Endothelial cell of umbilical vein (primary cell): Measurements from ENCODE around the gene ABCC5. TPM values are rescaled to one million over a fixed set of nuclear protein-coding genes. Genes with fewer than 3 reads are reported as not detected.

Experiments
- Bru-seq: library from RNA; stranded (reverse); fragments of 400-500 nt; gene quantifications from one replicate; lab custom pipeline; 2021; lab: Mats Ljungman, UMichigan
- BruChase-seq, 2 experiments: library from RNA; stranded (reverse); fragments of 400-500 nt; gene quantifications; one replicate each; lab custom pipeline; 2021; lab: Mats Ljungman, UMichigan
- BruUV-seq: library from RNA; stranded (reverse); fragments of 400-500 nt; replicated peaks from 2 replicates; lab custom pipeline; 2021; lab: Mats Ljungman, UMichigan
- CTCF ChIA-PET: fragments of 300-600, 350-600 bp; sonication (Branson Sonifier 250); formaldehyde crosslinking; loops from one replicate; lab custom pipeline; 2021; ENCODE audit warnings: antibody characterized with exemption, inconsistent platforms; lab: Charles Lee
- POLR2A ChIA-PET: fragments of 300-600, 350-600 bp; sonication (Branson Sonifier 250); formaldehyde crosslinking; loops from one replicate; lab custom pipeline; 2021; ENCODE audit warnings: antibody characterized with exemption, inconsistent platforms; lab: Charles Lee
- DNase-seq: peaks from one replicate; pipeline ENCODE4 v3.0.0-alpha.2; 2011; ENCODE audit warnings: low read depth, low spot score
- FAIRE-seq: peaks from 2 replicates; lab custom pipeline; 2011; peaks lifted over from hg19 to GRCh38; lab: Jason Lieb, UNC
- H2AFZ ChIP-seq: 2 replicates; pipeline ENCODE4 v1.6.0; 2012; ENCODE audit warnings: low read depth, low read length, control low read depth, inconsistent platforms
- H3K27ac ChIP-seq: 2 replicates; pipeline ENCODE4 v1.5.1; 2011; ENCODE audit warnings: low read depth, mild to moderate bottlenecking, control low read depth, low read length, moderate library complexity; ENCODE audit not compliant: insufficient read depth
- H3K27me3 ChIP-seq, 2 experiments: 2 replicates each; pipeline versions ENCODE4 v1.6.0 to v1.6.1; 2011; ENCODE audit warnings: low read length in 2 of 2, mixed read lengths in 1 of 2; ENCODE audit not compliant: control insufficient read depth in 2 of 2, insufficient read depth in 2 of 2
- H3K36me3 ChIP-seq, 2 experiments: 2 replicates in 1 of 2; 3 replicates in 1 of 2; pipeline ENCODE4 v1.5.1; 2011; ENCODE audit warnings: low read length in 2 of 2, mild to moderate bottlenecking in 1 of 2, moderate library complexity in 1 of 2; ENCODE audit not compliant: control insufficient read depth in 2 of 2, insufficient read depth in 2 of 2; ENCODE audit errors: extremely low read depth in 1 of 2
- H3K4me1 ChIP-seq: 3 replicates; pipeline ENCODE4 v1.5.1; 2011; ENCODE audit warnings: mild to moderate bottlenecking, low read length; ENCODE audit not compliant: control insufficient read depth, insufficient read depth; ENCODE audit errors: extremely low read depth
- H3K4me2 ChIP-seq: 2 replicates; pipeline ENCODE4 v1.6.1; 2011; ENCODE audit warnings: low read length, control low read depth, mixed read lengths; ENCODE audit not compliant: insufficient read depth
- H3K4me3 ChIP-seq, 3 experiments: fragments of 200-600 bp in 1 of 3; sonication (generic), shearing (Covaris generic) in 1 of 3; replicated peaks in 1 of 3; 2 replicates each; pipeline ENCODE4 v1.5.1; 2011 to 2016; ENCODE audit warnings: control low read depth in 3 of 3, low read length in 3 of 3, mild to moderate bottlenecking in 2 of 3, inconsistent platforms in 1 of 3, low read depth in 1 of 3, moderate library complexity in 1 of 3; ENCODE audit not compliant: insufficient read depth in 1 of 3
- H3K79me2 ChIP-seq: 2 replicates; pipeline ENCODE4 v1.6.0; 2012; ENCODE audit warnings: low read length, inconsistent platforms; ENCODE audit not compliant: control insufficient read depth, insufficient read depth
- H3K9ac ChIP-seq: replicated peaks from 2 replicates; pipeline ENCODE3; 2011; ENCODE audit warnings: low read length, control low read depth; ENCODE audit not compliant: insufficient read depth; ENCODE audit errors: extremely low read depth
- H3K9me1 ChIP-seq: replicated peaks from 3 replicates; pipeline ENCODE4 v1.6.0; 2011; ENCODE audit warnings: mild to moderate bottlenecking, low read length; ENCODE audit not compliant: control insufficient read depth, insufficient read depth; ENCODE audit errors: extremely low read depth
- H3K9me3 ChIP-seq: replicated peaks from 2 replicates; pipeline ENCODE4 v1.5.1; 2012; ENCODE audit warnings: low read length, inconsistent platforms; ENCODE audit not compliant: control insufficient read depth, insufficient read depth
- H4K20me1 ChIP-seq: replicated peaks from 2 replicates; pipeline ENCODE3; 2011; ENCODE audit warnings: mild to moderate bottlenecking, low read length; ENCODE audit not compliant: control insufficient read depth, insufficient read depth; ENCODE audit errors: extremely low read depth
- CTCF ChIP-seq, 2 donors: IDR thresholded peaks; 1 replicate in 1 of 2; 2 replicates in 1 of 2; pipeline ENCODE4 v1.5.1; 2011; ENCODE audit warnings: low read length in 2 of 2, mild to moderate bottlenecking in 2 of 2, moderate library complexity in 2 of 2, control low read depth in 1 of 2, inconsistent platforms in 1 of 2, low read depth in 1 of 2; ENCODE audit not compliant: insufficient read depth in 1 of 2; ENCODE audit errors: extremely low read depth in 1 of 2
- EZH2 ChIP-seq: IDR thresholded peaks from 2 replicates; pipeline ENCODE4 v1.6.1; 2012; ENCODE audit warnings: borderline replicate concordance, low read depth, mild to moderate bottlenecking, moderate library complexity, low read length, inconsistent platforms; ENCODE audit not compliant: severe bottlenecking
- FOS ChIP-seq: IDR thresholded peaks from 2 replicates; pipeline ENCODE4 v1.6.1; 2011; ENCODE audit warnings: mild to moderate bottlenecking, low read length, moderate library complexity, borderline replicate concordance; ENCODE audit not compliant: insufficient read depth
- GATA2 ChIP-seq: IDR thresholded peaks from 2 replicates; pipeline ENCODE4 v1.7.0; 2011; ENCODE audit warnings: low read depth, mild to moderate bottlenecking, moderate library complexity, mixed read lengths, low read length; ENCODE audit not compliant: insufficient read length, insufficient read depth
- JUN ChIP-seq: IDR thresholded peaks from 2 replicates; pipeline ENCODE4 v1.6.1; 2011; ENCODE audit warnings: borderline replicate concordance, low read depth; ENCODE audit not compliant: insufficient read length, insufficient read depth
- MYC ChIP-seq: IDR thresholded peaks from one replicate; pipeline ENCODE4 v1.6.1; 2011; ENCODE audit warnings: mild to moderate bottlenecking, low read depth, low read length
- POLR2A ChIP-seq: IDR thresholded peaks from 2 replicates; pipeline ENCODE4 v1.6.1; 2012; ENCODE audit warnings: low read depth, mild to moderate bottlenecking, control low read depth, low read length
- POLR2AphosphoS5 ChIP-seq: IDR thresholded peaks from 2 replicates; pipeline ENCODE4 v1.6.1; 2012; ENCODE audit warnings: low read depth, mild to moderate bottlenecking, control low read depth, low read length, moderate library complexity; ENCODE audit not compliant: insufficient read depth
- dilution Hi-C: fragments of 300-500 bp; cut with MboI; formaldehyde crosslinking; loops from one replicate; pipeline ENCODE4 v1.15.0; 2019; ENCODE audit warnings: low sequenced_read_pairs; ENCODE audit not compliant: extremely low pct_ligation_motif_present
- intact Hi-C: fragments of 100-400 bp; cut with micrococcal nuclease; formaldehyde crosslinking; loops from one replicate; pipeline ENCODE4 v1.10.0; 2022
- long read RNA-seq: library from polyadenylated mRNA; stranded (forward); transcript quantifications from one replicate; pipeline ENCODE4 v2.0.0, GENCODE V29; 2021
- polyA minus RNA-seq, 3 experiments: library from RNA; depleted of rRNA, polyadenylated mRNA; stranded (reverse); fragments of >200 nt; gene quantifications; 1 replicate in 1 of 3; 2 replicates in 2 of 3; pipeline ENCODE4 v1.2.3, GENCODE V29; 2011
- polyA plus RNA-seq, 4 experiments: library from polyadenylated mRNA; depleted of rRNA in 3 of 4; stranded (reverse) in 3 of 4; unstranded in 1 of 4; fragments of >200 nt; gene quantifications; 2 replicates each; pipeline versions ENCODE4 v1.2.1 to v1.2.3, GENCODE V29; 2011 to 2012; ENCODE audit warnings: missing spikeins in 1 of 4
- total RNA-seq: library from RNA; stranded (reverse); gene quantifications from 2 replicates; pipeline ENCODE4 v1.2.3, GENCODE V29; 2021
- TF ChIP-seq, protein P1 (sequence below): IDR thresholded peaks from 2 replicates; pipeline ENCODE4 v1.6.1; 2011; ENCODE audit not compliant: insufficient read depth, insufficient read length

The ABCC5 gene
- total RNA-seq (24.6 and 25.4 TPM in 2 replicates), polyA plus RNA-seq (18.9 and 22.5 TPM in 2 replicates), polyA minus RNA-seq (26.3 and 32.6 TPM in 2 replicates), Bru-seq, nascent RNA (percentile 56 among the genes with signal in this experiment), BruChase-seq, experiment 1, labeled RNA remaining after a 6-hour chase (percentile 67 among the genes with signal in this experiment), BruChase-seq, experiment 2, labeled RNA remaining after a 2-hour chase (percentile 70 among the genes with signal in this experiment)
- polyA plus RNA-seq (2011; cell fraction: cytosol; rRNA removed) = 13.2 and 14.0 TPM in 2 replicates
- 131 and 151 TPM in 2 replicates for polyA plus RNA-seq (2011; cell fraction: nucleus; rRNA removed)
- 17.9 and 20.6 TPM in 2 replicates for polyA plus RNA-seq (2012)
- 9.6 TPM for polyA minus RNA-seq (2011; cell fraction: cytosol; rRNA and poly(A)+ RNA removed)
- 29.7 and 43.5 TPM in 2 replicates for polyA minus RNA-seq (2011; cell fraction: nucleus; rRNA and poly(A)+ RNA removed)
- long read RNA-seq, full-length matches to known transcripts = 40 of 56 reads
- long read RNA-seq, partial matches to known transcripts = 12 of 56 reads
- long read RNA-seq, other reads (novel, unspliced or antisense) = 4 of 56 reads

DNA sequence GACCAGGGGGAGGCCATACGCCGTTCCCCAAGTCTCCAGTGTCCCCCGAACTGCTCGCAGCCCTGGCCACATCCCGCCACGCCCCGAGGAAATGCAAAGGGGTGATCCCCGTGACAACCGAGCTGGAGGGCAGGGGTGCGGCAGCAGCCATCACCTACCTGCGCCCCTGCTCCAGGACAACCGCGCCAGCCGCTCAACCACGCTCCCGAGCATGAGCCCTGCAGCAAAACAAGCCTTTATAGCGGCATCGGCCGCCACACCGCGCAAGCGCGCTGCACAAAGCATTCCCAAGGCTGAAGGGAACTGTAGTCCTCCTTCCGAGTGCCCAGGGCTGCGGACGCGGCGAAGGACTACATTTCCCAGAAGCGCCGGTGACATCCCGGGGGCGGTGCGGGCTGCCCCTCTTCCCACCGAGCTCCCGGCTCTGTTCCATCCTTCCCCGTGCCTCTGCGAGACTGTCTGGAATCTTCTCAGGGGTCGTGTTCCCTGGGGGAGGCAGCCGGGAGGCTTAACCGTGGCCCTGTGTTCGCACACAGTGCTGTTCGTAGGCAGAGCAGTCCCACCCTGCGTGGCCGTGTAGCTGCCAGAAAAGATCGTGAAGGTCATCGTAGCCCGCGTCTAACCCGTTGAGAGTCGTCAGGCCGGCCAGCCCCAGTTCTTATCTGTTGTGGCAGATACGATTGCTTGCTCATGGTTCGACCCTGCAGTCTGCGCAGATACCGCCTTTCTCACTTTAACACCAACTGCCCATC, at the start of gene ABCC5:
Gene ABCC5, minus strand, starts transcription at position 213 of the 752 bp plus-strand sequence. CDS start 3,492 bp downstream, outside the sequence.
- dilution Hi-C loops = no loop called here
- H3K9me3 ChIP-seq = no peaks in the 10 kb centered on the region
- H2AFZ ChIP-seq = peak within 1 kb of the TSS; percentile 87
- peaks cover 7% of the 10 kb centered on the region for H3K4me1 ChIP-seq
- H3K4me3 ChIP-seq = peak within 1 kb of the TSS; percentile 21 to 59 (median 48)
- DNase-seq (peak; percentile 93), FAIRE-seq (peak; percentile 98)
- H3K27ac ChIP-seq = no peak within 1 kb of the TSS
- H3K9me1 ChIP-seq = no peaks in the 10 kb centered on the region
- peaks cover 3 to 4% of the 10 kb centered on the region in 2 experiments for H3K27me3 ChIP-seq
- H3K9ac ChIP-seq = peak within 1 kb of the TSS; percentile 39
- H4K20me1 ChIP-seq = no peaks in the 10 kb centered on the region
- peaks cover 2% of the 10 kb centered on the region for H3K79me2 ChIP-seq
- ChIA-PET CTCF (interaction anchor here (0.6 to 4.5 kb wide), 16 partner anchors 11 to 133 kb away, joined by 3 to 31 read pairs (median 4); partner anchors contain the start of gene PARL), POLR2A (interaction anchor here (0.6 to 0.9 kb wide), 2 partner anchors 11 to 12 kb away, joined by 3 to 7 read pairs; no protein-coding TSS in a partner anchor)
- H3K36me3 ChIP-seq = no peaks in the 10 kb centered on the region
- BruUV-seq = no TSS peak
- peak within 1 kb of the TSS; percentile 58 for H3K4me2 ChIP-seq
- TF ChIP-seq FOS = no peak
- TF ChIP-seq POLR2A = peak; percentile 79
- TF ChIP-seq POLR2AphosphoS5 = peak; percentile 50
- TF ChIP-seq EZH2 = no peak
- TF ChIP-seq, protein P1, sequence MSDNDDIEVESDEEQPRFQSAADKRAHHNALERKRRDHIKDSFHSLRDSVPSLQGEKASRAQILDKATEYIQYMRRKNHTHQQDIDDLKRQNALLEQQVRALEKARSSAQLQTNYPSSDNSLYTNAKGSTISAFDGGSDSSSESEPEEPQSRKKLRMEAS = no peak
- TF ChIP-seq GATA2 = peak; percentile 42
- TF ChIP-seq CTCF (IDR thresholded peaks at IDR 0.05; ENCODE audit: extremely low read depth in 1 of 2, insufficient read depth in 1 of 2, low read depth in 1 of 2, low read length in 2 of 2) = no peak
- TF ChIP-seq JUN = no peak
- TF ChIP-seq MYC = no peak
- intact Hi-C loops = loop anchor here (1.0 to 5.0 kb wide), 7 partner anchors 117 to 549 kb away; partner anchors contain the start of genes AP2M1 and EIF2B5
